OCI-LY7 (cell line): Measurements from ENCODE around the gene CLK4. TPM values are rescaled to one million over a fixed set of nuclear protein-coding genes. Genes with fewer than 3 reads are reported as not detected.

Experiments
- BruUV-seq: library from RNA; stranded (reverse); fragments of 400-500 nt; replicated peaks from 2 replicates; lab custom pipeline; 2021; lab: Mats Ljungman, UMichigan
- CTCF ChIA-PET: fragments of 300-600 bp; sonication (Branson Sonifier 250); formaldehyde crosslinking; loops from one replicate; lab custom pipeline; 2022; ENCODE audit warnings: antibody characterized with exemption; ENCODE audit not compliant: unreplicated experiment; lab: Charles Lee
- POLR2A ChIA-PET: fragments of 300-600 bp; sonication (Branson Sonifier 250); formaldehyde crosslinking; loops from one replicate; lab custom pipeline; 2022; ENCODE audit warnings: antibody characterized with exemption; lab: Charles Lee
- DNase-seq: peaks from one replicate; pipeline ENCODE4 v3.0.0-alpha.2; 2015; ENCODE audit warnings: low spot score
- H2AFZ ChIP-seq: fragments of 200-600 bp; sonication (generic), shearing (Covaris generic); 2 replicates; pipeline ENCODE4 v1.6.1; 2014; ENCODE audit warnings: mild to moderate bottlenecking, antibody characterized with exemption, low read length, moderate library complexity
- H3K27ac ChIP-seq: fragments of 200-600 bp; sonication (generic); 2 replicates; pipeline ENCODE4 v1.5.1; 2014; ENCODE audit warnings: mixed run types, low read depth, mild to moderate bottlenecking, moderate library complexity, low read length, inconsistent platforms; ENCODE audit not compliant: poor library complexity, severe bottlenecking
- H3K36me3 ChIP-seq: fragments of 200-600 bp; sonication (generic); 2 replicates; pipeline ENCODE4 v1.6.1; 2014; ENCODE audit warnings: mild to moderate bottlenecking, antibody characterized with exemption, low read length, moderate library complexity, mixed read lengths; ENCODE audit not compliant: insufficient read depth
- H3K4me1 ChIP-seq: fragments of 200-600 bp; sonication (generic); 2 replicates; pipeline ENCODE4 v1.5.1; 2014; ENCODE audit warnings: mild to moderate bottlenecking, low read length; ENCODE audit not compliant: insufficient read depth, poor library complexity, severe bottlenecking
- H3K4me2 ChIP-seq: fragments of 200-600 bp; sonication (generic); 2 replicates; pipeline ENCODE4 v1.6.1; 2014; ENCODE audit warnings: mild to moderate bottlenecking, low read length
- H3K4me3 ChIP-seq: fragments of 200-600 bp; sonication (generic); 2 replicates; pipeline ENCODE4 v1.5.1; 2014; ENCODE audit warnings: mild to moderate bottlenecking, low read depth, low read length; ENCODE audit not compliant: poor library complexity, severe bottlenecking
- H3K79me2 ChIP-seq: fragments of 200-600 bp; sonication (generic); 2 replicates; pipeline ENCODE4 v1.6.1; 2016; ENCODE audit warnings: low read depth, mild to moderate bottlenecking, low read length, moderate library complexity, mixed read lengths; ENCODE audit not compliant: insufficient read depth
- H3K9me2 ChIP-seq: fragments of 200-600 bp; sonication (generic); 2 replicates; pipeline ENCODE4 v1.6.1; 2016; ENCODE audit warnings: mild to moderate bottlenecking, low read length, mixed read lengths; ENCODE audit not compliant: insufficient read depth
- H3K9me3 ChIP-seq: fragments of 200-600 bp; sonication (generic); 2 replicates; pipeline ENCODE4 v1.6.1; 2014; ENCODE audit warnings: mild to moderate bottlenecking, mixed run types, low read length, mixed read lengths
- H4K20me1 ChIP-seq: fragments of 200-600 bp; sonication (generic); 2 replicates; pipeline ENCODE4 v1.6.1; 2014; ENCODE audit warnings: mild to moderate bottlenecking, antibody characterized with exemption, low read length, moderate library complexity, mixed read lengths; ENCODE audit not compliant: insufficient read depth
- CTCF ChIP-seq: fragments of 200-600 bp; sonication (generic); conservative IDR thresholded peaks from 2 replicates; pipeline ENCODE4 v1.5.1; 2014; ENCODE audit warnings: mild to moderate bottlenecking, antibody characterized with exemption, low read length, moderate library complexity, mixed read lengths
- EZH2phosphoT487 ChIP-seq: fragments of 200-600 bp; sonication (generic); IDR thresholded peaks from 2 replicates; pipeline ENCODE4 v1.6.1; 2018; ENCODE audit warnings: low read depth, borderline replicate concordance, mild to moderate bottlenecking, mixed run types, antibody characterized with exemption, low read length, moderate library complexity, mixed read lengths
- intact Hi-C: fragments of 100-400 bp; cut with micrococcal nuclease; formaldehyde crosslinking; loops from one replicate; pipeline ENCODE4 v1.10.0; 2022; ENCODE audit not compliant: unreplicated experiment
- total RNA-seq, 2 experiments: library from RNA; depleted of rRNA in 1 of 2; stranded (reverse); fragments of >200 nt in 1 of 2; shearing (Covaris generic) in 1 of 2; gene quantifications; 2 replicates each; pipeline ENCODE4 v1.2.3, GENCODE V29; 2014 to 2022

Gene CLK4
- total RNA-seq, 2 experiments from 2014 or later, result 32.6 to 37.4 TPM

GRCh38 chr5:178622679-178623247 lies 4.1 kb downstream of the CLK4 start:
- Histone ChIP-seq H3K4me1 (peaks cover 20% of the 10 kb centered on the region), H3K4me2 (no peak overlapping the region), H3K79me2 (peaks cover 44% of the 10 kb centered on the region), H3K27ac (no peak overlapping the region), H3K4me3 (no peak overlapping the region), H2AFZ (no peak overlapping the region), H3K9me3 (peaks cover 4% of the 10 kb centered on the region; the same call in 1 of the 2 replicates), H3K9me2 (no peaks in the 10 kb centered on the region), H4K20me1 (0 out of 2 replicates have a peak, but pooled peaks cover 12% of the 10 kb centered on the region), H3K36me3 (peaks cover 53% of the 10 kb centered on the region)
- TF ChIP-seq EZH2phosphoT487, result no peak
- no peak for TF ChIP-seq CTCF
- ChIA-PET POLR2A (interaction anchor here (0.7 to 5.9 kb wide), 5 partner anchors 7 to 1193 kb away, joined by 3 to 31 read pairs (median 6); no protein-coding TSS in a partner anchor), CTCF (no interaction called here)
- no TSS peak for BruUV-seq
- no peak for DNase-seq
- intact Hi-C loops, result loop anchor here (10.0 kb wide), 1 partner anchor 388 kb away; the partner anchor contains the start of gene PHYKPL

DNA sequence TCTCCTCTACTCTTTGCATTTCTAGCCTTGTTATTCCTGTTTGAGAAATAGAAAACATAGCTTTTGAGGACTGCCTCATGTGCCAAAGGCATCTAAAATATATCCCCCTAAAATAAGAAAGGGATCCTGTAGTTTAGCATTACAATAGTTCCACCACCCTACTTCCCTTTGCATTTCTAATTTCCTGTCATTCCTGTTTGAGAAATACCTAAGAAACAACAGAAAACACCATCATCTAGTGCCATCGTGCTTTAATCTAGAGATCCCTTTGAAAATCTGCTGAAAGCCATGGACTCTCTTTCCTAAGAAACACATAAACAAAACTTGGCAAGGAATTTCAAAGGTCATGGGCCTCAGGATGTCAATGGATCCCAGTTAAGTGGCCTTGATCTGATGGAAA lies 7.5 kb downstream of the CLK4 start:
- peaks cover 32% of the 10 kb centered on the region for H3K79me2 ChIP-seq
- POLR2A ChIA-PET, result no interaction called here
- H3K9me2 ChIP-seq, result no peaks in the 10 kb centered on the region
- CTCF ChIA-PET, result no interaction called here
- no peak overlapping the region for H2AFZ ChIP-seq
- no peak for TF ChIP-seq CTCF
- no peak for TF ChIP-seq EZH2phosphoT487
- DNase-seq, result no peak
- H4K20me1 ChIP-seq, result 0 out of 2 replicates have a peak, but pooled peaks cover 3% of the 10 kb centered on the region
- intact Hi-C loops, result no loop called here
- H3K9me3 ChIP-seq, result no peaks in the 10 kb centered on the region
- H3K36me3 ChIP-seq, result peaks cover 86% of the 10 kb centered on the region
- H3K4me1 ChIP-seq, result peaks cover 10% of the 10 kb centered on the region
- no peak overlapping the region for H3K27ac ChIP-seq
- BruUV-seq, result no TSS peak
- no peak overlapping the region for H3K4me2 ChIP-seq
- no peak overlapping the region for H3K4me3 ChIP-seq

DNA sequence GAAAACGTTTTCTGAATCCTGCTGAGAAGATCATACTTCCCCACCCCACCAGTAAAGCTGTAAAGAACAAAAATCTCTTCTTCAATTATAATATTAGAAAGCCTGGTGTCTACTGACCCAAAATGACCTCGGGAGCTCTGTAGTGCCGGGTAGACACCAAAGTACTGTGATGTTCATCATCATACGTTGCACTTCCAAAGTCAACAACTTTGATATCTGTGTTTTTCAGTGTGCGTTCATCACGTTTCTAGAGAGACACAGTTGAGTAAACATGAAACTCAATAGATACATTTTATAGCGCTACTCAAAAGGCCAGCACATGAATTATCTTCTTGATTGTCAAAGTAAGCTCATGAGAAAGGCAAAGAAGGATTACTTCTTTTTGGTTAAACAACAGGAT lies 14.6 kb downstream of the CLK4 start:
- H2AFZ ChIP-seq, result no peak overlapping the region
- H3K4me3 ChIP-seq, result no peak overlapping the region
- ChIA-PET POLR2A (interaction anchor here (0.7 to 4.2 kb wide), 2 partner anchors 11 to 1675 kb away, joined by 4 to 31 read pairs; no protein-coding TSS in a partner anchor), CTCF (no interaction called here)
- H3K4me2 ChIP-seq, result no peak overlapping the region
- no peak overlapping the region for H3K27ac ChIP-seq
- H3K79me2 ChIP-seq, result peaks cover 8% of the 10 kb centered on the region; the same call in 1 of the 2 replicates
- TF ChIP-seq CTCF (no peak), EZH2phosphoT487 (no peak)
- H3K9me2 ChIP-seq, result no peaks in the 10 kb centered on the region
- no peaks in the 10 kb centered on the region for H3K4me1 ChIP-seq
- no peaks in the 10 kb centered on the region for H4K20me1 ChIP-seq
- no peaks in the 10 kb centered on the region for H3K9me3 ChIP-seq
- BruUV-seq, result no TSS peak
- intact Hi-C loops, result no loop called here
- H3K36me3 ChIP-seq, result peaks cover 97% of the 10 kb centered on the region
- no peak for DNase-seq
